GM20000 (cell line): ENCODE data around the gene MSI2.

Source experiments
- DNase-seq: peaks from one replicate; pipeline ENCODE4 v3.0.0; 2012; ENCODE audit warnings: low spot score
- TF ChIP-seq, protein P1 (sequence below): IDR thresholded peaks from 2 replicates; pipeline ENCODE4 v1.5.1; 2012; ENCODE audit warnings: mild to moderate bottlenecking, control low read depth; ENCODE audit errors: extremely low read depth, missing control alignments

MSI2 gene

DNA sequence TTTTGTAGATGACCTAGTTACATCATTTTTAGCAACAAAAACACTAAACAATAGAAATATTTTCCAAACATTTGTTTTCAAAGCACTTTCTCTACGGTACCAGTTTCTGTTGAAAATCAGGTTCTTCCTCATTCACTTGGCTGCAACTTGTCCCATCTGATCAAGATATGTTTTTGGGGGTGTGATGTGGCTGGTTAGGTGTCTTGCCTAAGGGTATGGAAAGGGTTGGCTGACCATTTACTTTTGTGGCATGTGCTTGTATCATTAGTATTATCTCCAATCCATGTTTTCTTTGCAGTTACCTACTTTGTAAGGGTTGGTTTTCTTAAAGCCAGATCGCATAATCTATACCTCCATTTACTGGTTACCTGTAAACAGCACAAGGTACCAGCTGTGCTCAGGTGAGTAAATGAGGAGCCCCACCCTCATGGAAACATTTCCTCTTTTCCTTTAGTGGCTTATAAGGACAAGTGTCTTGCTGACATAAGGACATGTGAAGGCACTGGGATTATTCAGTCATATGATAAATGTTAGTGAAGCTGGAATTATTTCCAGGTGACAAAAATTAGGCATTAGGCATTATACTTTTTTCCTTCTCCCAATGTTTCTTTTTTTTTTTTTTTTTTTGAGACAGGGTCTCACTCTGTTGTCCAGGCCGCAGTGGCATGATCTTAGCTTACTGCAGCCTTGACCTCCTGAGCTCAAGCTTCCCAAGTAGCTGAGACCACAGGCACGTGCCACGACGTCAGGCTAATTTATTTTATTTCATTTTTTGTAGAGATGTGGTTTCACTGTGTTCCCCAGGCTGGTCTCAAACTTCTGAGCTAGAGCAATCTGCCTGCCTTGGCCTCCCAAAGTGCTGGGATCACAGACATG is 326.8 kb downstream of the MSI2 start:
- no peak for DNase-seq
- TF ChIP-seq, protein P1, sequence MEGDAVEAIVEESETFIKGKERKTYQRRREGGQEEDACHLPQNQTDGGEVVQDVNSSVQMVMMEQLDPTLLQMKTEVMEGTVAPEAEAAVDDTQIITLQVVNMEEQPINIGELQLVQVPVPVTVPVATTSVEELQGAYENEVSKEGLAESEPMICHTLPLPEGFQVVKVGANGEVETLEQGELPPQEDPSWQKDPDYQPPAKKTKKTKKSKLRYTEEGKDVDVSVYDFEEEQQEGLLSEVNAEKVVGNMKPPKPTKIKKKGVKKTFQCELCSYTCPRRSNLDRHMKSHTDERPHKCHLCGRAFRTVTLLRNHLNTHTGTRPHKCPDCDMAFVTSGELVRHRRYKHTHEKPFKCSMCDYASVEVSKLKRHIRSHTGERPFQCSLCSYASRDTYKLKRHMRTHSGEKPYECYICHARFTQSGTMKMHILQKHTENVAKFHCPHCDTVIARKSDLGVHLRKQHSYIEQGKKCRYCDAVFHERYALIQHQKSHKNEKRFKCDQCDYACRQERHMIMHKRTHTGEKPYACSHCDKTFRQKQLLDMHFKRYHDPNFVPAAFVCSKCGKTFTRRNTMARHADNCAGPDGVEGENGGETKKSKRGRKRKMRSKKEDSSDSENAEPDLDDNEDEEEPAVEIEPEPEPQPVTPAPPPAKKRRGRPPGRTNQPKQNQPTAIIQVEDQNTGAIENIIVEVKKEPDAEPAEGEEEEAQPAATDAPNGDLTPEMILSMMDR, result no peak

DNA sequence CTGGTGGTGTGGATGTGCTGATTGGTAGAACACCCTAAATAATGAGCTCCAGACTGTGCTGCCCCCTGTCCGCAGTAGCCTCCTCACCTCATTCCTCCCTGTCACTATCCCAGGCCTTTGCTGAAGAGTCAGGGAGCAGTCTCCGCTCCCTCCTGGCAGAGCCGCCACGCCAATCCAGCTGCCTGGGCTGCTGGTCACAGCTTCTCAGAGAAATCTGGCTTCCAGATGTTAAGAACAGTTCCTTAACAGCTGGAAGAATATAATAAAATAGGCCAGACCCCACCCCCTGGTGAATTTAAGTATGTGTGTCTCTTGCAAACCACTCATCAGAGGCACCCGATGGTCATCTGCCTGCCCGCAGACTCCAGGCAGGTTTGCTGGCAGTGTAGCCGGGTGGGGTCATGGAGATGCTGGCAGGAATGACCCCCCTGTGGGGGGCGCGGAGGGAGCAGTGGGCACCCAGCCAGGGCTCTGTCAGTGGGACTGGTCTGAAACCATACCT is 327.8 kb downstream of the MSI2 start:
- DNase-seq, result no peak

DNA sequence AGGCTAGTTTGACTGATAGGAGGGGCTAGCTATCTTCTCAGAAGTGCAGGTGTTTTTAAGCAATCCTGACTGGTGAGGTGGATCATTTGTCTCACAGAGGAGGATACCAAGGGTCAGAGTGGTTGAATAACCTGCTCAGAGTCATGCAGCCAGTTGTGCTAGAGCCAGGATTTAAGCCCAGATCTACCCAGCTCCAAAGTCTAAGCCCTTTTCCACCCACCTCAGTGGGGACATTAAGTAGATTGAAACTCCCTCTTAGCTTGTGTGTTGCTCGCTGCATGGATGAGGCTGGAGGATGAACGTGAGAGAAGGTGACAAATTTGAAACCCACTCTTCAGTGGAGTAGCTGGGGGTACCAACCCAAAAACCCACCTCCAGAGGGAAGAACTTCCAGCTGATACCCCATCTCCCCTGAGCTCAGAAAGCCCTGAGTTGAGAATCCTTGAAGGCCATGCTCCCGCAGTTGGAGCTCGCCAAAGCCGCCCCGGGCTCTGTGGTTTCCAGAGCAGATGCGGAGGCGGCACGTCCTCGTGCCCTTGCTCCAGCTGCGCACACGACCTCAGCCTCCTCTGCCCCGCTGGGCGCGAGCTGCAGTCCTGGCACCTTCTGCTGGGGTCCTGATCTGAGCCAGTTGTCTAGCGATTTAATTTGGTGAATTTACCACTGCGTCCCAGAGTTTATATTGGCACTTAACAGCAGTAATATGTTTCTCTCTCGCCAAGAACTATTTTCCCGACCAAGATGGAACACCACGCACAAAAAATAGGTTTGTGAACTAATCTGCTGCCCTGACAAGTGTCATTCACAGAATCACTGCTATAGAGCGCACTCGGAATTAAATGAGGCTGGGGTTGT is 329.2 kb downstream of the MSI2 start:
- no peak for DNase-seq
- TF ChIP-seq, protein P1, result no peak

More for the DNA sequence above, 327.8 kb downstream of the MSI2 start:
- TF ChIP-seq, protein P1, result no peak

DNA sequence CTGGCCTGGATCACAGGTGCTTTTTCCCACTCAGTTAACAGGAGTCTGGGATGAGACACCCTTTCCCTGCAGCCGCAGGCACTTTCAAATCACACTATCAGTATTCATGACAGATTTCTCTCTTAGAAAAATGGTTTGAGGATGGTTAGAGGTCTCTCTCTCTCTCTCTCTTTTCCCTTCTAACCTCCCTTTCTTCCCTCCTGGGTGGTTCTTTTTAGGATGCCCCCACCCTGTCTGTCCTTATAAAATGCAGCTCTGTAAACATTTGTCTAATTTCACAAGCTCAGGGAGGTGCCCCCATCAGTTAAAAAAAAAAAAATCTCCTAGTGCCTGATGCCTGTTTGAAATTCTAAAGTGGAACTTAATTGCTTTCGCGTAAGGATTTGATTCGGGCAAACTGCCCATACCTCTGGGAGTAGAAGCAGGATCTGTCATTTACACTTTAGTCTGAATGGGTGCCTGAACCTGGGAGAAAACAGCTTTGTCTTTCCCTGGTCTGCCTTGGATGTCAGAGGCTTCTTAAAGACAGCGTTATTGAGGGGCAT is 329.9 kb downstream of the MSI2 start:
- no peak for DNase-seq

DNA sequence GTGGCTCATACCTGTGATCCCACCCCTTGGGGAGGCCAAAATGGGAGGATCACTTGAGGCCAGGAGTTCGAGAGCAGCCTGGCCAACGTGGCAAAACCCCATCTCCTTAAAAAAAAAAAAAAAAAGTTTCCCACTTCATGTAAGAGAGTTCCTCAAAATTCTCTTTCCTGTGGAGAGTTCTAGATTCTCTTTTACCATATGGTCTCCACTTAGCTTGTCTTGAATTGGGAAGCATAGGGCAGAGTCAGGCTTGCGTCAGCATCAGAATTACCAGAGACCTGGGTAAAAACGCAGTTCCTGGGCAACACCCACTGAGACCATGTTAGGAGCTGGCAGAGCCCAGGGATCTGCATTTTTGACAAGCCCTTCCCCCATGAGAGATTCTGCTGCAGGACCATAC is 330.4 kb downstream of the MSI2 start:
- no peak for DNase-seq
- TF ChIP-seq, protein P1, result no peak

More for the DNA sequence above, 329.9 kb downstream of the MSI2 start:
- TF ChIP-seq, protein P1, result no peak

DNA sequence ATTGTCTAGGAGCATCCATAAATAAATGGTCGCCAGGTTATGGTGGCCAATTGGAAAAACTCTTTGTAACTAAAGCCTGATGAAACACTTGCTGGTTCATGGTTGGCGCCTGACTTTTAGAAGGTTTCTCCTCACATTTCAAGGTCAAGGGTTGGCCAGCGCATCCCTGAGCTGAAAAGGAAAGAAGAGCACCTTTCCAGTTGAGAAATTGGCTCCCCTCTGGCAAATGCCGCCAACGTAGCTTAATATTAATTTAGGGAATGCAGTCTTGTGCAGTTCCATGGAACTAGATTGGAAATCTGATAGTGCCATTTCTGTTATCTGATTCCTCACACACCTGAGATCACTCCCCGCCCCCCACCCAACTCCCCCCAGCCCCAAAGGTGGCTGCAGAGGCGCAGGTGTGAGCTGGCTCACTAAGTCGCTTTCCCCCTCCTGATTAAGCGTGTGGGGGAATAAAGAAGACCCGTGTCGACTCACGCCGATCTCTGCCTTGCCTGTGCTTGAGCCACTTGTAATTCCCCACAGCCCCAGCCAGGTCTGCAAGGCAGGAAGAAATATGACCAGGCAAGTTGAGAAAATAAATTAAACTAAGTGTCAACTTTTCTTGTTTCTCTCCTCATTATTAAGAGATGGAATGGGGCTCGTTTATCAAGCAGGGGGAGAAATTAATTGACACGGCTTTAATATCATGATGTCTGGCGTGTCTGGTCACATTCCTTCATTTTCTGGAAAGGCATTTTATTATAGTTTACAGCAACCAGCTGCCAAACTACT is 331.1 kb downstream of the MSI2 start:
- no peak for DNase-seq
- TF ChIP-seq, protein P1, result no peak
